Measurements from ENCODE around the gene ZBTB11. TPM values are rescaled to one million over a fixed set of nuclear protein-coding genes. Genes with fewer than 3 reads are reported as not detected.
"Not testable (repeated sequence)": the region's sequence is repeated elsewhere in the genome, so short reads cannot be mapped to it uniquely, and the experiment has no call there.

The ZBTB11 gene
- total RNA-seq, 1 donor from 2014 or later, result 19.1 TPM

DNA sequence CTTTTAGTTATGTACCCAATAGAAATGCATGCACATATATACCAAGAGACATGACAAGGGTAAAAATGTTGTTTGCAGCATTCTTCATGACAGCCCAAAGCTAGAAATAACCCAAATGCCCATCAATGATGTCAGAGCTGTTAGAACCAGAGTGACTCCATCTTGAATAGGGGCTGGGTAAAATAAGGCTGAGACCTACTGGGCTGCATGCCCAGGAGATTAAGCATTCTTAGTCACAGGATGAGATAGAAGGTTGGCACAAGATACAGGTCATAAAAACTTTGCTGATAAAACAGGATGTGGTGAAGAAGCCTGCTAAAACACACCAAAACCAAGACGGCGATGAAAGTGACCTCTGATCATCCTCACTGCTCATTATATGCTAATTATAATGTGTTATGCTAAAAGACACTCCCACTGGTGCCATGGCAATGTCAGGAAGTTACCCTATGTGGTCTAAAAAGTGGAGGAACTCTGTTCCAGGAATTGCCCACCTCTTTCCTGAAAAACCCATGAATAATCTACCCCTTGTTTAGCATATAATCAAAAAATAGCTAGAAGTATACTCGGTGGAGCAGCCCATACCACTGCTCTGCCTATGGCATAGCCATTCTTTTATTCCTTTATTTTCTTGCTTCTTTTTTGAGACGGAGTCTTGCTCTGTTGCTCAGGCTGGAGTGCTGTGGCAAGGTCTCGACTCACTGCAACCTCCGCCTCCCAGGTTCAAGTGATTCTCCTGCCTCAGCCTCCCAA is 32.9 kb downstream of the ZBTB11 start:
- DNase-seq (ENCODE audit: low spot score), result no peak

DNA sequence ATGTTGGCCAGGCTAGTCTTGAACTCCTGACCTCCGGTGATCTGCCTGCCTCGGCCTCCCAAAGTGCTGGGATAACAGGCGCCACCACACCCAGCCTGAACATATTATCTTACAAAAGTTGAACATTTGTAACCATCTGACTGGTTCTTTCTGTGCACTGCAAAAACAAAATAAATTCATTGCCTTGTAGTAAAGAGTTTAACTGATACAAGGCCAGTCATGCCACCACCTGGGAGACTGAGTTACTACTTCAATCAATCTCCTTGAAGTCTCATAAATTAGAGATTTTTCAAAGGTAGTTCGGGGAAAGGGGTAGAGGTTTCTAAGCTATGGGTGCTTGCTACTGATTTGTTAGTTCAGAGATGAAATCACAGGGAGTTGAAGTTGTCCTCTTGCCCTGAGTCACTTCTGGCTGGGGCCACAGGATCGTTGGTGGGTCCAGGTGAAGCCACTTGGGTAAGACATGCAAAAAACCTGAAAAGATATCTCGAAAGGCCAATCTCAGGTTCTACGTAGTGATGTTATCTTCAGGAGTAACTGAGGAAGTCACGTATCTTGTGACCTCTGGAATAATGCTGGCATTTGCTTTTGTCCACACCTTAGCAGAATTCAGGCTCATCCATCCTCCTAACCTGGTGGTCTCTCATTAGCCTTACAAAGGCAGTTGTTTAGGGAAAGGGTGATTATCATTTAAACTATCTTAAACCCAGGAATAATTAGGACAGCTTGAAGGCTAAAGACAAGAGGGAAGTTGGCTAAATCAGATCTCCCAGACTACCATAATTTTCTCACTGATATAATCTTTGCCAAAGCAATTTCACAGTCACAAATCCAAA is 33.7 kb downstream of the ZBTB11 start:
- DNase-seq (ENCODE audit: low spot score), result no peak

DNA sequence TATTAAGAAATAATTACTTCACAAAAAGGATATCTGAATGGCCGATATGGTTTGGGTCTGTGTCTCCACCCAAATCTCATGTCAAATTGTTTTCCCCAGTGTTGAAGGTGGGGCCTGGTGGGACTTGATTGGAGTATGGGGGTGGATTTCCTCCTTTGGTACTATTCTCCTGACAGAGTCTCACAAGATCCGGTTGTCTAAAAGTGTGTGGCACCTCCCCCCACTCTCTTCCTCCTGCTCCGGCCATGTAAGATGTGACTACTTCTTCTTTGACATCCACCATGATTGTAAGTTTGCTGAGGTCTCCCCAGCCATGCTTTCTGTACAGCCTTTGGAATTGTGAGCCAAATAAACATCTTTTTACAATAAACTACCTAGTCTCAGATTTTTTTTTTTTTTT is 34.5 kb downstream of the ZBTB11 start:
- no peak for DNase-seq (ENCODE audit: low spot score)

DNA sequence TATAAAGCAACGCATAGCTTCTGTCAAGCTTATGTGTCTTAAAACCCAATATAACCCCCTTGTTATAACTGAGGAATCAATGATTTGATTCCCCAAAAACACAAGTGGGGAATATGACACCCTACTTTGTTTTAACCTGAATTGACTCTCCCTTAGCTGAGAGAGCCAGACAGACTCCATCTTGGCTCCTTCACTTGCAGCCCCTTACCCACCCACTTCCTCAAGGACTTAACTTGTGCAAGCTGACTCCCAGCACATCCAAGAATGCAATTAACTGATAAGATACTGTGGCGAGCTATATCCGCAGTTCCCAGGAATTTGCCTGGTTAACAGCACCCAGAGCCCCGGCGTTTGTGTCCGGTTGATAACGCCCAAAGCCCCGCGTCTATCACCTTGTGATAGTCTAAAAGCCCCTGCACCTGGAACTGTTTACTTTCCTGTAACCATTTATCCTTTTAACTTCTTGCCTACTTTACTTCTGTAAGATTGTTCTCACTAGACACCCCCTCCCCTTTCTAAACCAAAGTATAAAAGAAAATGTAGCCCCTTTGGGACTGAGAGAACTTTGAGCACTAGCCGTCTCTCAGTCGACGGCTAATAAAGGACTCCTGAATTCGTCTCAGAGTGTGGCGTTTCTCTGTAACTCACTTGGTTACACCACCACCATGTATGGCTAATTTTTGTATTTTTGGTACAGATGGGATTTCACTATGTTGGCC is 35.4 kb downstream of the ZBTB11 start:
- not testable (repeated sequence) for DNase-seq (ENCODE audit: low spot score)

DNA sequence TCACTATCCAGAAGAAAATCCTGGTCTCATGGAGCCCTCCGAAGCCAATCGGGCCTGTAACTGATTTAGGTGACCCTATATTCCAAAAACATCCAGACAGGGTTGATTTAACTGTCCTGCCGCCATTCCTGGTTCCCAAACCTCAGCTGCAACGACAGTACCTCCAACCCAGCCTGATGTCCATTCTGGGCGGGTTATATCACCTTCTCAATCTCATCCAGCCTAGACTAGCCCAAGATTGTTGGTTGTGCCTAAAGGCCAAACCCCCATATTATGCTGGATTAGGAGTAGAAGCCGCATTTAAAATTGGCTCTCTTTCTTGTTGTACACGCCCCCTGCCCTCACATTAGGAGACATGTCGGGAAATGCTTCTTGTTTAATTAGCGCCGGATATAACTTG is 36.7 kb downstream of the ZBTB11 start:
- no peak for DNase-seq (ENCODE audit: low spot score)

DNA sequence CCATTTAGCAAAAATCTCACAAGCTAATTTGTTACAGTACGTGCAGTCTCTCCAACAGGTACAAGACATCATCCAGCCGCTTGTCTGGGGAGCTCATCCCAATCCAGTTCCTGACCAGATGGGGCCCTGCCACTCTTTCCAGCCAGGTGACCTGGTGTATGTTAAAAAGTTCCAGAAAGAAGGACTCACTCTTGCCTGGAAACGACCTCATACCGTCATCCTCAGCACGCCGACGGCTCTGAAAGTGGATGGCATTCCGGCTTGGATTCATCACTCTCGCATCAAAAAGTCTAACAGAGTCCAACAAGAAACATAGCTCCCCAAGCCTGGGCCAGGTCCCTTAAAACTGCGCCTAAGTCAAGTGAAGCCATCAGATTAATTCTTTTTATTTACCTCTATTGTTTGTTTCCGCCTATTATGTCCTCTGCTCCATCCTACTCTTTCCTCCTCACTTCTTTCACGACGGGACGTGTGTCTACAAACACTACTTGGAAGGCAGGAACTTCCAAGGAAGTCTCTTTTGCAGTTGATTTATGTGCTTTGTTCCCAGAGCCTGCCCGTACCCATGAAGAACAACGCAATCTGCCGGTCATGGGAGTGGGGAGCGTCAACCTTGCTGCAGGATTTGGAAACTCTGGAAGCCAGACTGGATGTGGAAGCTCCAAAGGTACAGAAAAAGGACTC is 37.5 kb downstream of the ZBTB11 start:
- no peak for DNase-seq (ENCODE audit: low spot score)

DNA sequence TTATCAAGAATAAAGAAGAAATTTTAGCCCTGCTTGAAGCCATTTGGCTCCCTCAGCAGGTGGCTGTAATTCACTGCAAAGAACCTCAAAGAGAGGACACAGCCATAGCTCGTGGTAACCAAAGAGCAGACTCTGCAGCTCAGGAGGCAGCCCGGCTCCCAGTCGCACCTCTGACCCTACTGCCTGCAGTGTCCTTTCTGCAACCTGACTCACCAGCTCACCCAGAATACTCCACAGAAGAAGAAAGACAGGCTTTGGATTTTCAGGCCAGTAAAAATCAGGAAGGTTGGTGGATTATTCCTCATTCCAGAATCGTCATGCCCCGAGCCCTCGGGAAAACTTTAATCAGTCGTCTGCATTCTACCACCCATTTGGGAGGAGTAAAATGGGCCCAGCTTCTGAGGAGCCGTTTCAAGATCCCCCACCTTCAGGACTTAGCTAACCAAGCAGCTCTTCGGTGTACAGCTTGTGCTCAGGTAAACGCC is 38.6 kb downstream of the ZBTB11 start:
- DNase-seq (ENCODE audit: low spot score), result no peak

DNA sequence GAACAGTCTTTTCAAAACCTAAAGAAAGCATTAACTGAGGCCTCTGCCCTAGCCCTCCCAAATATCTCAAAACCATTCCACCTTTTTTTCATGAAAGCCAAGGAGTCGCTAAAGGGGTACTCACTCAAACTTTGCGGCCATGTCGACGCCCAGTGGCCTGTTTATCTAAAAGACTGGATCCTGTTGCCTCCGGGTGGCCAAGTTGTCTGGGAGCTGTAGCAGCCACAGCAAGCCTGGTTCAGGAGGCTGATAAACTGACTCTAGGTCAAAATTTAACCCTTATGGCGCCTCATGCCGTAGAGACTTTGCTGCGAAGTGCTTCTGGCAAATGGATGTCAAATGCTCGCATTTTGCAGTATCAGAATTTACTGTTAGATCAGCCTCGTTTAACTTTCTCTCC is 39.5 kb downstream of the ZBTB11 start:
- no peak for DNase-seq (ENCODE audit: low spot score)

DNA sequence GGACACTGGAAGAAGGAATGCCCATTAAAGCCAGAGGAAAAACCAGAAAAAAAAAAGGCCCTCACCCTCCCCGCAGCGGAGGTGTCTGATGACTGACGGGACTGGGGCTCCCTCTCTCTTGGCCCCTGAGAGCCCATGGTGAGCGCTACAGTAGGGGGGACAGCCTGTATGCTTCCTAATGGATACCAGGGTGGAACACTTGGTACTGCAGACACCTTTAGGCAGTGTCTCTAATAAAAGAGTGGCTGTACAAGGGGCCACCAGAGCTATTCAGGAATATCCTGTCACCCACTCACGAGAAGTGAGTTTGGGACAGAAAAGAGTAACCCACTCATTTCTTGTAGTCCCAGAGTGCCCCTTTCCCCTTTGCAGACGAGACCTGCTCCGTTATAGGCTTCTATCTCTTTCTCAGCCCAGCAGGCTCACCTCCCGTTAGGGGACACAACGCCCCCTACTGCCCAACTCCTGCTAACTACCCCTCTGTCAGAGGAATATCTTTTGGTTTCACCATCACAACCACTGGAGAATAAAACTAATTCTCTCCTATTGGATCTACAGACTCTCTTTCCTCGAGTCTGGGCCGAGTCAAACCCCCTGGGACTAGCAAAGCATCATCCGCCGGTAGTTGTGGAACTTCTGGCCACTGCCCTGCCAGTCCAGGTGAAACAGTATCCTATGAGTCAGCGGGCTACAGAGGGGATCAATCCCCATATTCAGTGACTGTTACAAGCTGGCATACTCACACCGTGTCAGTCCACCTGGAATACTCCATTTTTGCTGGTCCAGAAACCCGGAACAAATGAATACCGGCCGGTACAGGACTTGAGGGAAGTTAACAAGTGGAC is 40.8 kb downstream of the ZBTB11 start:
- peak; percentile 67 for DNase-seq (ENCODE audit: low spot score)

DNA sequence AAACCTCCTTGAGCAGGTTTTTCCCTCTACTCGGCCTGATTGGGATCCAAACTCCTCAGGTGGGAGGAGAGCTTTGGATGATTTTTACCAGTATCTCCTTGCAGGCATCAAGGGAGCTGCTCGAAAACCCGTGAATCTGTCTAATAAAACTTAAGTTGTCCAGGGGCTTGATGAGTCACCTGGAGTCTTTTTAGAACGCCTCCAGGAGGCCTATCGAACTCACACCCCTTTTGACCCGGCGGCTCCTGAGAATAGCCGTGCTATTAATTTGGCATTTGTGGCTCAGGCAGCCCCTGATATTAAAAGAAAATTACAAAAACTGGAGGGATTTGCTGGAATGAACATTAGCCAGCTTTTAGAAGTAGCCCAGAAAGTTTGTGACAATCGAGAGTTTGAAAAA is 41.6 kb downstream of the ZBTB11 start:
- no peak for DNase-seq (ENCODE audit: low spot score)

DNA sequence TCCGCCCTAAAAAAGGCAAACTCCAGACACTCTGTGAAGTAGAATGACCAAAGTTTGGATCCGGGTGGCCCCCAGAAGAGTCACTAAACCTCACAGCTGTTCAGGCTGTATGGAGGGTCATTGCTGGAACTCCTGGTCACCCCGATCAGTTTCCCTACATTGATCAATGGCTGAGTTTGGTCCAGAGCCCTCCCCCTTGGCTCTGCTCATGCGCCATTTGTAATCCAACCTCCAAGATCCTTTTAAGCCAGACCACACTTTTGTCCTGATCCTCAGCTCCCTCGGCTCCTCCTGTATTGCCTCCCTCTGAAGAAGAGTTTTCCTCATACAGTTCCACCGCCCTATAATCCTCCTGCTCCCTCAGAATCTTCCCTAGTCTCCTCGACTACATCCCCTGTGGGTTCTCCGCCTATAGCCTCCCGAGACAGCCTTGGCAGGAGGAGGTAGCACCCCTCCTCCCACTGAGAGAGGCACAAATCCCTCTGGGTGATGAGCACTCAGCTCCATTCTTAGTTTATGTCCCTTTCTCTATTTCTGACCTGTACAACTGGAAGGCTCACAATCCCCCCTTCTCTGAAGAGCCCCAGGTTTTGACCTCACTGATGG is 42.2 kb downstream of the ZBTB11 start:
- DNase-seq (ENCODE audit: low spot score), result no peak

DNA sequence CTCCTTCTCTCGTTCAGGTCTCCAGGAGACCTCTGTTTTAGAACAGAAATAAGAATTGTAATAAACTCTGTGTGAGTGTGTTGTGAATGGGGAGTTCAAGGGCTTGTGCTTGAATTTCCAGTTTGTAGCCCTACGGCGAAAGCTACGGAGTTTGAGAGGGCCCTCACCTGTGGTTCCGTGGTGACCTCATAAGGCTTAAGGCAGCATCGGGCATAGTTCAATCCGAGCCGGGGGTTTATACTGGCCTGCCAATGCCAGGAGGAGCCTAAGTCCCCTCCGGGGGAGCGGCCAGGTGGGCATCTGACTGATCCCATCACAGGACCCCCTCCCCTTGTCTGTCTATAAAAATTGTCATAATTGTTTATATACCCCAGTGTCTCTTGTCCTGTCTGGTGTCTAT is 43.7 kb downstream of the ZBTB11 start:
- DNase-seq (ENCODE audit: low spot score), result no peak

DNA sequence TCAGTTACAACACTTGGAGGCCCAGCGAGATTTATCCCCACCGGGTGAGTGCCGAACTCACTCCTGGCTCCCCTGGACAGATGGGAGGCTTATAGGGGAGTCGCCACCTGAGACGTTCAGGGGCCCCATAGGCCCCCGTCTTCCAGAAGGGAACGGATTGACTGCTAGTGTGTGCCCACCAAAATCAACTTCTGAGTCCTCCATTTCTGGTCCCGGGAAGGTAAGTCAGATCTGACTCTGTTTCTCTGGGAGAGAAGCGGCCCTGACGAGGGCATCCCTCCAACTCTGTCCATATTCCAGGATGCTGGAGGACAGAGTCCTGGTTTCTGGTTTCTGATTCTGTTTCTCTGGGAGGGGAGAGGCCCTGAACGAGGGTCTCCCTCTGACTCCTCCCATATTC is 44.3 kb downstream of the ZBTB11 start:
- no peak for DNase-seq (ENCODE audit: low spot score)

DNA sequence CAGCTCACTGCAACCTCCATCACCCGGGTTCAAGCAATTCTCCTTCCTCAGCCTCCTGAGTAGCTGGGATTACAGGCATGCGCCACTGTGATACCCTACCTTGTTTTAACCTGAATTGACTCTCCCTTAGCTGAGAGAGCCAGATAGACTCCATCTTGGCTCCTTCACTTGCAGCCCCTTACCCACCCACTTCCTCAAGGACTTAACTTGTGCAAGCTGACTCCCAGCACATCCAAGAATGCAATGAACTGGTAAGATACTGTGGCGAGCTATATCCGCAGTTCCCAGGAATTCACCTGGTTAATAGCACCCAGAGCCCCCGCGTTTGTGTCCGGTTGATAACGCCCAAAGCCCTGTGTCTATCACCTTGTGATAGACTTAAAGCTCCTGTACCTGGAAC is 45.0 kb downstream of the ZBTB11 start:
- not testable (repeated sequence) for DNase-seq (ENCODE audit: low spot score)

DNA sequence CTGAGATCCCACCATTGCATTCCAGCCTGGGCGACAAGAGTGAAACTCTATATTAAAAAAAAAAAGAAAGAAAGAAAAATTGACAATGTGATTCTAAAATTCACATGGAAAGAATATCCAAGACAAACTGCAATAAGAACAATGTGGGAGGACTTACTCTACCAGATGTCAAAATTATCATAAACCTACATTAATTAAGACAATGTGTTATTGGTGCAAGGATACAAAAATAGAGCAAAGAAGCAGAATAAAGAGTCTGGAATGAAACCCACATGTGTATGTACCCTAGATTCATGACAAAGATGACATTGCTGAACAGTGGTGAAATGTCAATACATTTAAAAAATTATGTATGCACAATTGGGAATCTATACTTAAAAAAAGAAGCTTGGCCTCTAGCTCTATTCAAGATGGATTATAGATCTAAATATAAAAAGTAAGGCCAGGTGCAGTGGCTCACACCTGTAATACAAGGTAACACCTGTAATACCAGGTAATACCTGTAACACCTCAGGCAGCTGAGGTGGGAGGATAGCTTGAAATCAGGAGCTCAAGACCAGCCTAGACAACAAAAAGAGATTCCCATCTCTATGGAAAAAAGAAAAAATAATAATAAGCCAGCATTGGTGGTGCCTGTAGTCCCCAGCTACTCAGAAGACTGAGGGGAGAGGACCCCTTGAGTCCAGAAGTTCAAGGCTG is 45.7 kb downstream of the ZBTB11 start:
- no peak for DNase-seq (ENCODE audit: low spot score)

DNA sequence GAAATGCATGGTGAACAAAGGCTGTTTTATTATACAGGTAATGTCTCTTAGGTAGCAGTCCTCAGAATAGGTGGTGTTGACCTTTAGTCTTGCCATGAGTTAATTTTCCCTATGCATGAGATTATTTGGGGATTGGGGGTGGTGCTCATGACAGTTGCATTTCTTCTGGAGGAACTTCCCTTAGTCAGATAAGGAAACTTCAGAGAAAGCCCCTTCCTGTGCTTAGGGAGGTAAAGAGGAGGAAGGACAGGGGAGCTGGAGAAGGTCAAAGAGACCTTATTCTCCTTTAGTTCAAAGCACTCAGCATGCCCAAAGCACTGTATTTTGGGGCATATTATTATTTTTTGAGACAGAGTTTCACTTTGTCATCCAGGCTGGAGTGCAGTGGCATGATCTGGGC is 47.7 kb downstream of the ZBTB11 start:
- DNase-seq (ENCODE audit: low spot score), result no peak

DNA sequence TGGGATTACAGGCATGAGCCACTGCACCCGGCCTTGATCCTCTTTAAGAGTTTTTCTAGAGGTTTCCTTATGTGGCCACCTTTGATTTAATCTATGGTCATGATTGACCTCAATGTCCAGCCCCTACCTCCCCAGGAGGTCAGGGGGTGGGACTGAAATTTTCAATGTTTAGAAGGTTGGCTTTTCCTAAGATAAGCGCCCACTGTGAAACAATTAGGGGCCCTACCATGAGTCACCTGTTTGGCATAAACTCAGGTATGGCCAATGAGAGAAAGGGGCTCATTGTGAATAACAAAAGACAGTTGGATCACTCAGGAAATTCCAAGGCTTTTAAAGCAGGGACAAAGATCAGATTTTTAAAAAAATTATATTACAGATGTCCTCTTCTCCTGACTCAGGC is 51.1 kb downstream of the ZBTB11 start:
- DNase-seq (ENCODE audit: low spot score), result no peak

DNA sequence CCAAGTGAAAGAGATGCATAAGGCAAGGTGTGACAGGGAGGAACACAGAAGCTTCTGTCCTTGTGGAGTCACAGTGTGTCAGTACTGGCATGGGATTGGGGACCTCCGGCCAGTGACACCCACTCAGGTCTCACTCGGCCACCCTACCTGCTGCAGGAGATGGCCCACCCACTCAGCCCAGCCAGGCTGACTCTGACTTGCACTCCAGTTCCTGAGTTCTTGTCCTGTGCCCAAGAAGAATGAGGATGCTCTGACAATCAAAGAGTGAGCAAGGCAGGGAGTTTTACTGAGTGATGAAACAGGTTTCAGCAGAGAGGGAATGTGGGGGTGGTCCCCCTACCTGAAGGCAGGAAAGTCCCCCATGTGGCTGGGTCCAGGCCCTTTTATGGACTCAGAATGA is 52.1 kb downstream of the ZBTB11 start:
- no peak for DNase-seq (ENCODE audit: low spot score)

DNA sequence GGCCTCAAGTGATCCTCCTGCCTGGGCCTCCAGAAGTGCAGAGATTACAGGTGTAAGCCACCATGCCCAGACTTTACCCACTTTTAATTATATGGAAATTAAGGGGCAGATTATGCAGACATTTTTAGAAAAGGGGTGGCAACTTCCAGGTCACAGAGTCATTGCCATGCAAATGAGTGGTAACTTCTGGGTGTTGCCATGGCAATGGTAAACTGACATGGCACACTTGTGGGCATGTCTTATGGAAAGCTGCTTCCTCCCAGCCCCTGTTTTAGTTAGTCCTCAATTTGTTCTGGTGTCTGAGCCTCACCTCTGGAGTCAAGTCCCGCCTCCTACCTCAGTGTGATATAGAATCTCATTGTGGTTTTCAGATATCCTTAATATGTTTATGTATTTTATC is 53.3 kb downstream of the ZBTB11 start:
- no peak for DNase-seq (ENCODE audit: low spot score)

DNA sequence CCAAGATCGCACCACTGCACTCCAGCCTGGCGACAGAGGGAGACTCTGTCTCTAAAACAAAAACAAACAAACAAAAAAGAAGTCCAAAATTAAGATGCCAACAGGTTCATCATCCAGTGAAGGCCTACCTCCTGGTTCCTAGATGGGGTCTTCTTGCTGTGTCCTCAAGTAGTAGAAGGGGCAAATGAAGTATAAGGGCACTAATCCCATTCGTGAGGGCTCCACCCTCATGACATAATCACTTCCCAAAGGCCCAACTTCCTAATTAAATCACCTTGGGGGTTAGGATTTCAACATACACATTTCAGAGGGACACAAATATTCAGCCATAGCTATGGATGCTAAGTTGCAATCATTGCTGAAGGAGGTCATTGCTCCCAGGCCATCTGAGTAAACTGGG is 57.2 kb downstream of the ZBTB11 start:
- no peak for DNase-seq (ENCODE audit: low spot score)
